Measurements from ENCODE around the gene HIVEP3. TPM values are rescaled to one million over a fixed set of nuclear protein-coding genes. Genes with fewer than 3 reads are reported as not detected.

Gene HIVEP3
- total and polyA plus RNA-seq, 2 donors (not counting 1 experiment from before 2014, with no cell fraction given): 2.0 to 5.1 TPM

GRCh38 chr1:41800311-41800829, 118.4 kb downstream of the HIVEP3 start:
- DNase-seq: peak; percentile 61
- Mint-ChIP-seq H3K9me3 (ENCODE audit: insufficient read depth) (no peaks in the 10 kb centered on the region), H3K27ac (peak overlapping the region; percentile 62), H3K27me3 (no peaks in the 10 kb centered on the region), H3K4me1 (peaks cover 57% of the 10 kb centered on the region), H3K4me3 (peak overlapping the region; percentile 30)
- POLR2A ChIA-PET: no interaction called here
- peak overlapping the region; percentile 2 for H2AFZ ChIP-seq (ENCODE audit: insufficient read depth, low read depth, low read length, poor library complexity, severe bottlenecking)
- CTCF ChIA-PET: interaction anchor here (1.0 to 2.5 kb wide), 3 partner anchors 73 to 226 kb away, joined by 3 to 6 read pairs (median 3); no protein-coding TSS in a partner anchor
- H3K4me1 ChIP-seq (ENCODE audit: control insufficient read depth in 2 of 2, insufficient read depth in 2 of 2, low read length in 2 of 2): peaks cover 53 to 63% of the 10 kb centered on the region in 2 donors
- H4K20me1 ChIP-seq (ENCODE audit: control insufficient read depth, insufficient read depth, low read length, poor library complexity, severe bottlenecking): no peaks in the 10 kb centered on the region
- H3K36me3 ChIP-seq (replicated peaks in 1 of 2; ENCODE audit: control extremely low read depth in 1 of 2, control insufficient read depth in 1 of 2, extremely low read depth in 1 of 2, insufficient read depth in 2 of 2, low read length in 1 of 2): no peaks in the 10 kb centered on the region
- H3K27ac ChIP-seq (ENCODE audit: low read length in 2 of 2): no peak overlapping the region
- intact Hi-C loops (cut with micrococcal nuclease): loop anchor here (5.0 kb wide), 4 partner anchors 48 to 228 kb away; no protein-coding TSS in a partner anchor
- H3K27me3 ChIP-seq (replicated peaks in 1 of 4; ENCODE audit: control extremely low read depth in 1 of 4, control insufficient read depth in 3 of 4, insufficient read depth in 4 of 4, low read length in 3 of 4): no peaks in the 10 kb centered on the region
- peak; percentile 25 for ATAC-seq (ENCODE audit: low read depth)
- TF ChIP-seq EZH2 (IDR thresholded peaks at IDR 0.05; ENCODE audit: borderline replicate concordance, insufficient read depth, low read depth, low read length, poor library complexity, severe bottlenecking) (no peak), CTCF (IDR thresholded peaks at IDR 0.05) (no peak)
- WGBS (ENCODE audit: insufficient coverage): 54% methylated on average over 2 of the region's 2 CpGs
- H3K9me3 ChIP-seq (ENCODE audit: control extremely low read depth in 1 of 3, control insufficient read depth in 2 of 3, insufficient read depth in 1 of 3, low read length in 2 of 3): peaks cover 0 to 4% (median 0%) of the 10 kb centered on the region in 3 donors
- H3K4me2 ChIP-seq (replicated peaks; ENCODE audit: low read depth, low read length, poor library complexity, severe bottlenecking): peak overlapping the region; percentile 54
- H3K79me2 ChIP-seq (ENCODE audit: control insufficient read depth, insufficient read depth, low read length): no peaks in the 10 kb centered on the region
- no peak overlapping the region for H3K9ac ChIP-seq (ENCODE audit: low read length)
- H3K4me3 ChIP-seq (ENCODE audit: control extremely low read depth in 1 of 5, extremely low read depth in 1 of 5, insufficient read depth in 1 of 5, low read depth in 2 of 5, low read length in 4 of 5): peak overlapping the region in 1 of 5 experiments; percentile 16

GRCh38 chr1:41799723-41800122, 119.0 kb downstream of the HIVEP3 start:
- no peaks in the 10 kb centered on the region for H4K20me1 ChIP-seq (ENCODE audit: control insufficient read depth, insufficient read depth, low read length, poor library complexity, severe bottlenecking)
- Mint-ChIP-seq H3K9me3 (ENCODE audit: insufficient read depth) (no peaks in the 10 kb centered on the region), H3K27me3 (no peaks in the 10 kb centered on the region), H3K4me3 (no peak overlapping the region), H3K4me1 (peaks cover 53% of the 10 kb centered on the region), H3K27ac (no peak overlapping the region)
- 83% methylated on average over 1 of the region's 2 CpGs for WGBS (ENCODE audit: insufficient coverage)
- peak overlapping the region; percentile 2 for H2AFZ ChIP-seq (ENCODE audit: insufficient read depth, low read depth, low read length, poor library complexity, severe bottlenecking)
- no peaks in the 10 kb centered on the region for H3K36me3 ChIP-seq (replicated peaks in 1 of 2; ENCODE audit: control extremely low read depth in 1 of 2, control insufficient read depth in 1 of 2, extremely low read depth in 1 of 2, insufficient read depth in 2 of 2, low read length in 1 of 2)
- no peaks in the 10 kb centered on the region for H3K27me3 ChIP-seq (replicated peaks in 1 of 4; ENCODE audit: control extremely low read depth in 1 of 4, control insufficient read depth in 3 of 4, insufficient read depth in 4 of 4, low read length in 3 of 4)
- H3K9ac ChIP-seq (ENCODE audit: low read length): no peak overlapping the region
- intact Hi-C loops (cut with micrococcal nuclease): loop anchor here (5.0 kb wide), 4 partner anchors 47 to 227 kb away; no protein-coding TSS in a partner anchor
- POLR2A ChIA-PET: no interaction called here
- CTCF ChIA-PET: interaction anchor here (1.0 to 1.5 kb wide), 2 partner anchors 73 to 178 kb away, joined by 3 read pairs; no protein-coding TSS in a partner anchor
- H3K4me3 ChIP-seq (ENCODE audit: control extremely low read depth in 1 of 5, extremely low read depth in 1 of 5, insufficient read depth in 1 of 5, low read depth in 2 of 5, low read length in 4 of 5): no peak overlapping the region
- no peaks in the 10 kb centered on the region for H3K79me2 ChIP-seq (ENCODE audit: control insufficient read depth, insufficient read depth, low read length)
- peaks cover 51 to 56% of the 10 kb centered on the region in 2 donors for H3K4me1 ChIP-seq (ENCODE audit: control insufficient read depth in 2 of 2, insufficient read depth in 2 of 2, low read length in 2 of 2)
- no peak for TF ChIP-seq EZH2 (IDR thresholded peaks at IDR 0.05; ENCODE audit: borderline replicate concordance, insufficient read depth, low read depth, low read length, poor library complexity, severe bottlenecking)
- no peak for TF ChIP-seq CTCF (IDR thresholded peaks at IDR 0.05)
- no peak overlapping the region for H3K27ac ChIP-seq (ENCODE audit: low read length in 2 of 2)
- peak overlapping the region; percentile 54 for H3K4me2 ChIP-seq (replicated peaks; ENCODE audit: low read depth, low read length, poor library complexity, severe bottlenecking)
- no peak for DNase-seq
- ATAC-seq (ENCODE audit: low read depth): no peak
- H3K9me3 ChIP-seq (ENCODE audit: control extremely low read depth in 1 of 3, control insufficient read depth in 2 of 3, insufficient read depth in 1 of 3, low read length in 2 of 3): peaks cover 0 to 4% (median 0%) of the 10 kb centered on the region in 3 donors
